GM19239 (cell line): ENCODE data around the gene PRKN.
"Not testable (repeated sequence)": the region's sequence is repeated elsewhere in the genome, so short reads cannot be mapped to it uniquely, and the experiment has no call there.

Source experiments
- DNase-seq: peaks from one replicate; pipeline ENCODE4 v3.0.0; 2011; ENCODE audit warnings: low spot score; ENCODE audit not compliant: insufficient read length
- FAIRE-seq: peaks from 2 replicates; lab custom pipeline; 2011; peaks lifted over from hg19 to GRCh38; lab: Jason Lieb, UNC

Gene PRKN

DNA sequence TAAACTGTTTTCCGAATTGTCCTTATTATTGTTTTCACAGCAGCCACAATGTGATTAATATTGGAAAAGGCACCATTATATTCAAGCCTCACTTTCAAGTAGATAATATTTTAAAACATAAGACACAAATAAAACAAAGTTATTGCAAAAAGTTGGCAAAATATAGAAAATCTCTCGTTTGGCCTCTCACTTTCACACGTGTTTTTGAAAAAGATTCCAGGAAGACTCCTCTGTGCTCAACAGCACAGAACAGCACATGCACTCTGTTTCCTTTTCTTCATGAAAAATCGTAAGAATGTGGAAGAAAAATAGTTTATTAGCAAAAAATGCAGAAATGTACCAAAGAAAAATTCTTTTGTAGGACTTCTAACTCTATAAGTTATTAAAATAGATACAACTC, 46.7 kb downstream of the PRKN start:
- DNase-seq (no peak), FAIRE-seq (no peak)

DNA sequence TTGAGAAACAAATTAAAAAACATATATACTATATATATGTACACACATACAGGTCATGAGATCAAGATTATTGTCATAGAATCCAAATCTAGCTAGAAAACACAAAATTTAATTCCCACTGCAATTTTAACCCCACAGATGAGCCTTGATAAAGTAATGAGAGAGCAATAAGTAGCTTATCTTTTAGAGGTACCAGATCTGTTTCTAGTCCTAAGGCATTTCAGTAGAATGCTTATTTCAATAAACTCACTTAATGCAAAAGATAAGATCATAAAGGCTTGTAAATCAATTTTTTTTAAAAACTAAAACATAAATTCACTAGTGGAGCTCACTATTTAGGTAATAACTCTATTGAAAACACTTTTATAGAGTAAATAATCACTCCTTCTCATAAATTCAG, 47.2 kb downstream of the PRKN start:
- no peak for DNase-seq
- FAIRE-seq, result no peak

DNA sequence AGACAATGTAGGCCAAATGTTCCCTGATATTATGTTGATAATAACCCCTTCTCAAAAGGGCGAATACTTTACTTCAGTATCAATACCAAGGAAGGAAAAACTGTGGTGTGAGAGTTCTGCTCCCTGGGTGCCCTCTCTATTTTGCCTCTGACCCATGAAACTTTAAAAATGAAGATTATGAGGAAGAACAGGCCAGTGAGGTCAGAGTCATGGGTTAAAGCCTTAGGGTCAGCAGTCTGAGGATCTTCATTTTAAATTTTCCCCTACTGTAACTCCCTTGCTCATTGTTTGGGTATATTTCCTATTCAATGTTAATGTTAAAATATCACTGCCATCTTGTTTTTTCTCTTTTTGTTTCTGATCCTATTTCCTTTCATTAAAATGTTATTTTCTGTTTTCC, 47.9 kb downstream of the PRKN start:
- no peak for FAIRE-seq

DNA sequence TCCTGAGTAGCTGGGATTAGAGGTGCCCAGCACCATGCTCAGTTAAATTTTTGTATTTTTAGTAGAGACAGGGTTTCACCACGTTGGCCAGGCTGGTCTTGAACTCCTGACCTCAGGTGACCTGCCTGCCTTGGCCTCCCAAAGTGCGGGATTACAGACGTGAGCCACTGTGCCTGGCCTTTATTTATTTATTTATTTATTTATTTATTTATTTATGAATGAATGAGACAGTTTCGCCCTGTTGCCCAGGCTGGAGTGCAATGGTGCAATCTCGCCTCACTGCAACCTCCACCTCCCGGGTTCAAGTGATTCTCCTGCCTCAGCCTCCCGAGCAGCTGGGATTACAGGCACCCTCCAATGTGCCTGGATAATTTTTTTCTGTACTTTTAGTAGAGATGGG, 48.7 kb downstream of the PRKN start:
- not testable (repeated sequence) for FAIRE-seq, DNase-seq

More for the DNA sequence above, 47.9 kb downstream of the PRKN start:
- no peak for DNase-seq

DNA sequence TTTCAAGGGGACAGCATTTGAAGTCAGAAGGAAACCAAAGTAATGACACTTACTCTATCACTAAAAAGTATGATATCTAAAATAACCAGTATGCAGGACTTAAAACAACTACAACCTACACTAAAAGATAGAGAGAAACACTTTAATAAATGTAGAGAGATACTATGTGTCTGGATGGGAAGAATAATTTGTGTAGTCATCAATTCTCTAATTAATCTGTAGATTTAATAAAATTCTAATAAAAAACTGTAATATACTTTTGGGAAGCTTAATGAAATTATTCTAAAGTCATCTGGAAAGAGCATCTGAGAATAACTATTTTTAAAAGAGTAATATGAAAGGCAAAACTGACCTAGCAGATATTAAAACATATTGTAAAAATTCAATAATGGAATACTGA, 52.1 kb downstream of the PRKN start:
- no peak for DNase-seq
- FAIRE-seq, result no peak

DNA sequence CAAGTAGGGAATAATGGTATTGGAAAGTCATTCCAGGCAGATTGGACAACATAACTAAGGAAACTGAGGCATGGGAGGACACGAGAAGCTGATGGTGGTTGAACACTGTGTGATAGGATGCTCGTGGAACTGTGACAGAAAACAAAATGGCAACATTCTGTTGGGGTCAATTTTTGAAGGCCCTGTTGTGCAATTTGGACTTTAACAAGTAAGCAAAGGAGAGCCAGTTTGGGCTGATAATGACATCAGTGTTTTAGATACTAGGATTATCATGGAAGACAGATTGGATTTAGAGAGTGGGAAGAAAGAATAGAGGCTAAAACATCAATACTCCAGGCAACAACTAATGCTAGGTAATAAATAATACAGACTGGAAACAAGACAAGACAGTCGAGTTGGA, 53.1 kb downstream of the PRKN start:
- FAIRE-seq (no peak), DNase-seq (no peak)

DNA sequence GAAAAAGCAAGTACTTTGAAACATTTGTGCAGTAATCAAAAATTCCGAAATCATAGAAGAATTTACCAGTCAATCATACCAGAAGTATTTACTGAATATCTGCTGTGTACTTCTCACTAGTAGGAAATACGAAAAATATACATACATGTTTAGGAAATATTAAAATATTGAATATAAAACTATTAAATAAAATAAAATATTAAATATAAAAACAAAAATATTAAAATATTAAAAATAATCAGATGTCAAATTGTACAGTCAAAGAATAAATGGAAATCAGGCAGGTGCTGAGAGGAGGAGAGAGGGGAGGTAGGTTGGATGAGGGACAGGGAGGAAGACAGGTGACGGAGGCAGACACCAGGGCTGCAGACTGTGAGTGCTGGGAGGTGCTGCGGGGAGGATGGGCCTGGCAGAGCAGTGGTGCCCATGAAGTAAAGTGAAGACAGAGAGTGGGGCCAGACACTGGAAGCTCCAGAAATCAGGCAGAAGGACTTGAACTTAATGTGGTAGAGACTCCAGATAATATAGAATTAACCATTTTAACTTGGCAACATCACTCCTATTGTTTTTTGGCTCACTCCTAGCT, 55.9 kb downstream of the PRKN start:
- DNase-seq (no peak), FAIRE-seq (no peak)

DNA sequence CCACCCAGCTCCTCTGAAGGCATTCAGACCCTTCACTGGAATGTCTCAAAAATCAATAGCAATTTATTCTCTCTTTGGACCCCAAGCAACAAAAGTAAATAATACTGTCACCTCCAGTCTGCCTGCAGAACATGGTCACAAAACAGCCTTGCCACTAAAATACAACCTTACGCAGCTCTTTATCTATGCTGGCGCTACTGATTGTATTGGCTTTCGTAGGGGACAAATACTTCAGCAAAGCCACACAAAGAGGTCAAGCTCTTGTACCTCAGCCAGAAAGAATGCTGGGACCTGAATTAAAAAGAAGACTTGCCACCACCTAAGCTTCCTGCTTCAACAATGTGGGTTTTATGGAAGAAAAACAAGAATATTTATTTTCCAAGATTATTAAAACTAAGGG, 57.2 kb downstream of the PRKN start:
- no peak for FAIRE-seq
- DNase-seq, result no peak

DNA sequence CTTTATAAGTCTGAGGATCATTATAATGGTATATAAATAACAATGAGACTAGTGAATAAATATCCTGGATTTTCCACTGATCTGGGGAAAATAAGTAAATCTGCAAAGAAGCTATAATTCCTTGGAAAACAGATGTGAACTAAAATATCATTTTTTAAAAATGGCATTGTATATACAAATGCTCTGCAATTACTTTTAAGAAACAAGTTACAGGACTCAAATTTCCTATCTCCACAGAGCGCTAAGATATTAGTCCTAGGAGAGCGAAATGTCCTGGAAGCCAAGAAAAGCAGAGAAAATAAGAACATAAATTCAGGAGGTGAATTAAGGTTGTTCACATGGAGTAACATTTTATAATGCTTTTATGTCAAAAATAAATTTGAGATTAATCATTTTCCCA, 61.3 kb downstream of the PRKN start:
- DNase-seq, result no peak
- FAIRE-seq, result no peak

DNA sequence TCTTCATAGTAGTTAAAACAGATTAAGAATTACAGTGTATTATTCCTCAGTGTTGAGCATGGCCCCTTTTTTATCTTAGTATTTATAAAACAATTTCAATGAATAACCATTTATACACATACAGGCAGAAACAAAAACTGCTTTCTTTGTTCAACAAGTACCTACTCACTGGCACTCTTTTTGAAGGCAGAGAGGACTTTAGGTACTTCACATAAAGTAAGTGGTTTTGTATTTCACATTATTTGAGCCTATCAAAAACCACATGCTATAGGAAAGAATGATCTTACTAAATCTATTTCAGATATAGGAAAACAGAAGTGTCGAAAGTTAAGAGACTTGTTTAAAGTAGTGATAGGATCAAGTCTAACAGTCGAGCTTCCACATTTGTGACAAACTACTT, 73.8 kb downstream of the PRKN start:
- FAIRE-seq (no peak), DNase-seq (no peak)

DNA sequence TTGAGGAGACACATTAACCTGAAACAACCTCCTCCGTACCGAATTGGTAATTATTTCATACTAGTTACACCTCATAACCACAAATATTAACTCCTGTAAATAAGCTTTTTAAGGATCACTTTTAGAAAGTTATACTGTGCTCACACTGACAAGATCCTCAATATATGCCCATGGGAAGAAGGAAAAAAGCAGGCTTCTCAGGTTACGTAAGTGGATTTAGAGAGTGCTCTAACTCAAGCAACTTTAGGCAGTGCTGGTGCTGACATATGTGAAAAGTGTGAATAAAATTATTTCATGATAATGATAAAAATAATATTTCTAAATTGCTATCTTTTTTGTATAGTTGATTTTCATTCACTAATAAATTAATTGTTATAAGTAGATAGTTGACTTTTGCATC, 76.1 kb downstream of the PRKN start:
- DNase-seq, result no peak
- FAIRE-seq, result no peak

DNA sequence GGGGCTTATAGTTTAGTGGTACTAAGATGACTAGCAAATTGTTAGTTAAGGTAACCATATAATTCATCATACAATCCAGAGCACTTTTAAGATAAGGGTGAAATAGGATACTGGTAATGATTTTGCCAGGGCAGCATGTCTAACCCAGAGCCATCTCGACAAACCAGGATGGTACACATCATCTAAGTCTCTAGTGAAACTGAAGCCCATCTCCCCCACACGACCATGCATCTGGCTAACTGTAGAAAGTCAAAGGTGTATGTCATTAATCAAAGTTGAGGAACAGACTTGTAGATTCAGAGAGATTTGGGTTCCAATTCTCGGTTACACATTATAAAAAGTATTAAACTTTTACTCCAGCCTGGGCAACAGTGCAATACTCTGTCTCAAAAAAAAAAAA, 78.3 kb downstream of the PRKN start:
- FAIRE-seq, result no peak

DNA sequence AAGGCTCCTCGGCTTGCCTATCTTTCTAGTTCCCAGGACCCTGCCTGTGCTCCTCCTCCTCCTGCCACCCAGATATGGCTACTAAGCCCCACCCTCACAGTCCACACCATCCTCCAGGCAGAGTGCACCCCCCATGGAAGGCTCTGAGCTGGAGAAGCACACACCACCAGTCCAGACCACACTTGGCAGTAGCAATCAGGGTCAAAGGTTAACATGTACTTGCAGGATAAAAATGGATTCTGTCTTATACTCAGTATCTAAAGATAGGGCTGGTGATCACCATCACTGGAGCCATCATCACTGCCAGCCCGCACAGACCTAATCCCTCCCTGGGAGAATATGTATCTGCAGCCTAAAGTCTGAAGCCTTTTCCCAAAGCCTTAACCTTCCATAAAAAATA, 83.4 kb downstream of the PRKN start:
- no peak for FAIRE-seq
- DNase-seq, result no peak

More for the DNA sequence above, 78.3 kb downstream of the PRKN start:
- DNase-seq, result no peak

DNA sequence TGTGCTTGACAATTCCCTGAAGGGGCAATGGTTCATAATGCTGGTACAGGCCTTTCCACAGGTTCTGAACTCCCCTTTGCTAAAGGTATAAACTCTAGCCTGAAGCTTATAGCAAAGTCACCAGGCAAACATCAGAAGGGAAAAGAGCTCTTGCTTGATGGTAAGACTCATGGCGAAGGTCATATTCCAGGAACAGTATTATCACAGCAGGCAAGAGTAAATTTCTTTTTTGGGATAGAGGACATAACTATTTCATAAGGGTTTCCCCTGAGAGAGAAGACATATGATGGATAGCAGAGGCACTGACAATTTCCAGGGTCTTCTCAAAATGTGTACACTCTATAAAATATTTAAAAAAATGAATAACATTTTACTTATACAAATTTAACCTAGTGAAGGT, 86.8 kb downstream of the PRKN start:
- FAIRE-seq, result no peak
- DNase-seq, result no peak

DNA sequence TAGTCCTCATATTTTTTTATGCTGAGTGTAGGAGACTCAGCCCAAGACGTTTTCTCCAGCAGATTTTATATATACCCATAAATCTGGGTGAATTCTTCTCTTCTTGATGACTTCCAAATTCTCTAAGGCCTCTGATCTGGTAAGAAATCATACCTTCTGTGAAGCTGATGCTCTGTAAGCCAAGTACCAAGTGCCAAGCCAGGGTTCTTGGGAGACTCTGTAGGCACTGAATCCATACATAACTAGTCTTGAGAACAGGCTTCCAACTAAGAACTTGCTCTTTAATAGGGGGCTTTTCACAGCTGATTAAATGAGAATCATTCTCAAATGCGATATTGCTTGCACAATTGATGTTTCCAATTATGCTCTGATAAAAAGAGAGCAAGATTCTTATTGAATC, 87.6 kb downstream of the PRKN start:
- DNase-seq (no peak), FAIRE-seq (no peak)

DNA sequence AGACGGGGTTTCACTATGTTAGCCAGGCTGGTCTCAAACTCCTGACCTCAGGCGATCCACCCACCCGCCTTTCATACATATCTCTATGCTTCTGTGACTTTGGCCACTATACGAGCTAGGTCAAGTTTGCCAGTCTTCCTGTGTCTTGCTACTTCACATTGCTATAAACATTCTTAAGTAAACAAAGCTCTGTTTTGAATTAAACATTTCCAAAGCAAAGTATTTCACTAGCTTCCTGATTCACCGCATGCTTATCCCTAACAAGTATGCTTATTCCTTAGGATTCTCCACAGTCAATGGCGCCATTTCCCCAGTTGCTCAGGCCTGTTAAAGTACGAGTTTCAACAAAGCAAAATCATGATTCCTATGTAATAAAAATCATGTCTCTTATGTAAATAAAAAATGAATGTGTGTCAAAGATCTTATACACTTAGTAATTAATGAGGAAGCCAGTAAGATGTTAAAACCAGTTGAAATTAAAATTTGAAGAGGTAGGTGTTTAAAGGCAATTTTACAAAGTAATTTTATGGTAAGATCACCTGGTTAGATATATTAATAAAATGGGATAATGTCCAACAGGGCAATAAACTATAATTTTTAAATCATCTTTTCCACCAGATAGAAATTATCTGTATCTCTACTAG, 88.5 kb downstream of the PRKN start:
- DNase-seq (no peak), FAIRE-seq (no peak)

DNA sequence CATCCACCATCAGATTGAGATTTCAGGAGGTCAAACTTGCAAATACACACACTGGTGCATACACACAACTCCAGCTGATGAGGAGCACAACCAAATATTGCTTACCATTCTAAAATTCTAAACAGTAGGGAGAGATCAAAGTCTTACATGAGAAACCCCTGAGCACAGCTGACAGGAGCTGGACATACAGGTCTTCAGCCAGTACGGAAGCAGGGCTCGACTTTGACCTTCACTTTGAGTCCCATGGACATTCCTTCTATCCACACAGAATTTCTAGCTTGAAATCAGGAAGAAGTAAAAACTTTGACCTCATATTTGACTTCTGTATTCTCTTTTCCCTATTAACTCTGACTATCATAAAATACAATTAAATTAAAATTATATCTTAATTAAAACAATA, 90.2 kb downstream of the PRKN start:
- FAIRE-seq, result no peak
- DNase-seq, result no peak

DNA sequence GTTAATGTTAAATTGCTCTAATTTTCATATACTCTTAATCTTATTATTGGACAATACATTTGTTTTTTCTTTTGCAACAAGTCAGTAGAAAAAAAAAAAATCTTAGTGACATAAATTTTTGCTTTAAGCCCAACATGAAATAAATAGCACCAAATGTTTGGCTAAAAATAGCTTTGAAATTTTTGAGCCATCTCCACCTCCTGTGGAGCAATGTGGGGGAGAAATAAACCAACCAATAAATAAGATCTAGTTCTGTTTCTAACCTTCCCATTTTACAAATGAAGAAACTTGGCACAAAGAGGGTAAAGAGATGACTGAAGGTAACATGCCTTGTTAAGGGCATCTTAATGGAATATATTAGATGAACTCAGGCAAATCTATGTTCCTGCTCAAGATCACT, 91.4 kb downstream of the PRKN start:
- DNase-seq (no peak), FAIRE-seq (no peak)

DNA sequence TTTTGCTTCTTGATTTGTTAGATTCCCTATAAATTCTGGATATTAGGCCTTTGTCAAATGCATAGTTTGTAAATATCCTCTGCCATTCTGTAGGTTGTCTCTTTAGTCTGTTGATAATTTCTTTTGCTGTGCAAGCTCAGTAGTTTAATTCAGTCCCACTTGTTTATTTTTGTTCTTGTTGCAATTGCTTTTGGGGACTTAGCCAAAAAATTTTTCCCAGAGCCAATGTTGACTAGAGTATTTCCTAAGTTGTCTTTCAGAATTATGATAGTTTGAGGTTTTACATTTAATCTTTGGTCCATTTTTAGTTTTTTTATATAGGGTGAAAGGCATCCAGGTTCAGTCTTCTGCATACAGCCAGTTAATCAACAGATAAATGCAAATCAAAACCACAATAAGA, 96.0 kb downstream of the PRKN start:
- FAIRE-seq, result no peak
- DNase-seq, result no peak

DNA sequence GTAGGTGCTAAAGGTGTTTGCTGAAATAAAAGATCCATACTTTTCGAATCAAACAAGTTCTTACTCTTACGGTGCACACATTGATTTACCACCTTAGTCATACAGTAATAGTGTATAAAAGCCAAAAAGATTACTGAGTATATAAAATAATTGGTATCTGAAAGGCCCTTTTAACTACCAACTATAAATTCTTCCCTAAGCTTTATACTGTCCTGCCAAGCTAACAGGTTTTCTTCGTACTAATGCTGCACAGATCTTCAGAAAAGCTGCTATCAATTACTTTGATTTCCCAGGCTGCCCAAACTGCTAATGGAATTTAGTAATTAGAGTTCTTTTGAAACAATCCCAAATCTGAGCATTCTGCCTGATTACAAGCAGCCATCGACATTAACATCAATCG, 97.5 kb downstream of the PRKN start:
- no peak for DNase-seq
- FAIRE-seq, result no peak

DNA sequence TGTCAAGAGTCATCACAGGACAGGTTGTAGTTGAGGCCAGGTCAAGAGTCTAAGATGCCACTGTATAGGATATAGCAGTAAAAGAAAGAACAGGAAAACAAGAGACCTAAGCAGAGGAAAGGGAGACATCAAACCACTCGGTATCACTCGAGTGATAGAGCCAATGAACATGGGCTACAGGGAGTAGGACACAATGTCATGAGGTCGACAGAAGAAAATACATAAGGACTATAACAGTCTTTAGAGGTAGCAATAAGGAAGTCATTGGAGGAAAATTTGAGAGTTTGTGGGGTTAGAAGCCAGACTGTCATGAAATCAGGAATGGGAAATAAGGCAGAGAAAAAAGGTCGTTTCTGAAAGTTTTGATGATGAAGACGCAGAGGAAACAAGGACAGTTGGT, 99.7 kb downstream of the PRKN start:
- FAIRE-seq (no peak), DNase-seq (no peak)

DNA sequence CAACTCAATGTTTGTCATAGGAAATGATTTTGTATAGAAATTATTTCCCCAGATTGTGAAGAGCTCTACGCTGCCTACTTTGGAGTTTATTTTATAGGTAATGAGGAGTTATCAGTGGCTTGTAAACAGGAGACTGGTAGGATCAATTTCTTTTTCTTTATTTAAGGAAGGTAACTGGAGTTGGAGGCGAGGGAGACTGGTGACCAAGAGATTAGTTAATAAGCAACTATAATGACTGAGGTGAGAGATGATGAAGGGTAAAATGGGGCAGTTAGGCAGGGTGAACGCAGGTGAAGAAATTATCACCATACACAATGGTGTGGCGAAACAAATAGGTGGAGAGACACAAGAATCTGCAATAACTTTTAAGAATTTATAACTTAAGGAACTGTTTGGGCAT, 100.2 kb downstream of the PRKN start:
- FAIRE-seq (no peak), DNase-seq (no peak)
